HL-60 (cell line): ENCODE results near the gene DZIP1.
"Not testable (repeated sequence)": the region's sequence is repeated elsewhere in the genome, so short reads cannot be mapped to it uniquely, and the experiment has no call there.

Experiments
- DNase-seq, 2 experiments: peaks; one replicate each; pipeline ENCODE4 v3.0.0-alpha.2; 2010 to 2020; ENCODE audit warnings: low read depth in 1 of 2, low spot score in 1 of 2
- H3K27ac ChIP-seq: fragments of 250-450 bp; sonication (Bioruptor Pico); replicated peaks from 2 replicates; pipeline ENCODE4 v1.5.1; 2020; ENCODE audit warnings: mild to moderate bottlenecking, moderate library complexity
- H3K27me3 ChIP-seq: fragments of 250-450 bp; sonication (Bioruptor Pico); 2 replicates; pipeline ENCODE4 v1.5.1; 2021; ENCODE audit warnings: mild to moderate bottlenecking, moderate library complexity; ENCODE audit not compliant: insufficient read depth, poor library complexity, severe bottlenecking
- H3K4me3 ChIP-seq: replicated peaks from 2 replicates; pipeline ENCODE4 v1.5.1; 2011; ENCODE audit warnings: mild to moderate bottlenecking, control low read depth, low read length; ENCODE audit not compliant: insufficient read depth
- CTCF ChIP-seq: IDR thresholded peaks from one replicate; pipeline ENCODE4 v1.5.1; 2011; ENCODE audit warnings: low read length, control low read depth, inconsistent platforms; ENCODE audit not compliant: insufficient read depth
- GABPA ChIP-seq: IDR thresholded peaks from 2 replicates; pipeline ENCODE4 v1.6.1; 2012; ENCODE audit warnings: low read depth
- POLR2AphosphoS5 ChIP-seq: IDR thresholded peaks from 2 replicates; pipeline ENCODE4 v1.6.1; 2012; ENCODE audit warnings: low read depth
- REST ChIP-seq: IDR thresholded peaks from 2 replicates; pipeline ENCODE4 v1.6.1; 2012; ENCODE audit warnings: low read depth; ENCODE audit not compliant: insufficient replicate concordance
- SPI1 ChIP-seq: IDR thresholded peaks from 2 replicates; pipeline ENCODE4 v1.6.1; 2012; ENCODE audit warnings: low read depth, mild to moderate bottlenecking, borderline replicate concordance

Gene DZIP1

GRCh38 chr13:95571941-95572340 is 72.6 kb downstream of the DZIP1 start:
- no peak overlapping the region for H3K27ac ChIP-seq
- TF ChIP-seq GABPA (no peak), REST (no peak), POLR2AphosphoS5 (no peak)
- no peak for DNase-seq
- no peaks in the 10 kb centered on the region for H3K27me3 ChIP-seq
- no peak overlapping the region for H3K4me3 ChIP-seq

- TF ChIP-seq SPI1 (no peak), POLR2AphosphoS5 (no peak), GABPA (no peak), REST (no peak), CTCF (no peak)
Observed at GRCh38 chr13:95570016-95570415, 74.5 kb downstream of the DZIP1 start.

GRCh38 chr13:95568131-95568530 is 76.4 kb downstream of the DZIP1 start:
- TF ChIP-seq CTCF: no peak
- TF ChIP-seq SPI1: no peak
- DNase-seq: no peak
- no peak overlapping the region for H3K27ac ChIP-seq

More at GRCh38 chr13:95570016-95570415, 74.5 kb downstream of the DZIP1 start:
- Histone ChIP-seq H3K4me3 (no peak overlapping the region), H3K27me3 (no peaks in the 10 kb centered on the region), H3K27ac (no peak overlapping the region)
- no peak for DNase-seq

GRCh38 chr13:95565758-95566157 is 78.7 kb downstream of the DZIP1 start:
- H3K4me3 ChIP-seq, H3K27me3 ChIP-seq, H3K27ac ChIP-seq, DNase-seq: not testable (repeated sequence)

More at GRCh38 chr13:95568131-95568530, 76.4 kb downstream of the DZIP1 start:
- no peak overlapping the region for H3K4me3 ChIP-seq
- H3K27me3 ChIP-seq: no peaks in the 10 kb centered on the region

GRCh38 chr13:95564733-95565291 is 79.7 kb downstream of the DZIP1 start:
- peak; percentile 27 to 69 for DNase-seq
- no peak overlapping the region for H3K27ac ChIP-seq

More at GRCh38 chr13:95564733-95565291, 79.7 kb downstream of the DZIP1 start:
- no peaks in the 10 kb centered on the region for H3K27me3 ChIP-seq
- H3K4me3 ChIP-seq: no peak overlapping the region
- TF ChIP-seq REST (no peak), SPI1 (no peak), CTCF (no peak), GABPA (no peak), POLR2AphosphoS5 (no peak)
